GM10266 (cell line): Measurements from ENCODE around the gene SUN2.

Experiments
- DNase-seq: peaks from one replicate; pipeline ENCODE4 v3.0.0; 2012; ENCODE audit errors: extremely low spot score
- TF ChIP-seq, protein P1 (sequence below): IDR thresholded peaks from 2 replicates; pipeline ENCODE4 v1.5.1; 2012; ENCODE audit warnings: mild to moderate bottlenecking, low read depth; ENCODE audit not compliant: control insufficient read depth, insufficient read depth; ENCODE audit errors: missing control alignments

The SUN2 gene

DNA sequence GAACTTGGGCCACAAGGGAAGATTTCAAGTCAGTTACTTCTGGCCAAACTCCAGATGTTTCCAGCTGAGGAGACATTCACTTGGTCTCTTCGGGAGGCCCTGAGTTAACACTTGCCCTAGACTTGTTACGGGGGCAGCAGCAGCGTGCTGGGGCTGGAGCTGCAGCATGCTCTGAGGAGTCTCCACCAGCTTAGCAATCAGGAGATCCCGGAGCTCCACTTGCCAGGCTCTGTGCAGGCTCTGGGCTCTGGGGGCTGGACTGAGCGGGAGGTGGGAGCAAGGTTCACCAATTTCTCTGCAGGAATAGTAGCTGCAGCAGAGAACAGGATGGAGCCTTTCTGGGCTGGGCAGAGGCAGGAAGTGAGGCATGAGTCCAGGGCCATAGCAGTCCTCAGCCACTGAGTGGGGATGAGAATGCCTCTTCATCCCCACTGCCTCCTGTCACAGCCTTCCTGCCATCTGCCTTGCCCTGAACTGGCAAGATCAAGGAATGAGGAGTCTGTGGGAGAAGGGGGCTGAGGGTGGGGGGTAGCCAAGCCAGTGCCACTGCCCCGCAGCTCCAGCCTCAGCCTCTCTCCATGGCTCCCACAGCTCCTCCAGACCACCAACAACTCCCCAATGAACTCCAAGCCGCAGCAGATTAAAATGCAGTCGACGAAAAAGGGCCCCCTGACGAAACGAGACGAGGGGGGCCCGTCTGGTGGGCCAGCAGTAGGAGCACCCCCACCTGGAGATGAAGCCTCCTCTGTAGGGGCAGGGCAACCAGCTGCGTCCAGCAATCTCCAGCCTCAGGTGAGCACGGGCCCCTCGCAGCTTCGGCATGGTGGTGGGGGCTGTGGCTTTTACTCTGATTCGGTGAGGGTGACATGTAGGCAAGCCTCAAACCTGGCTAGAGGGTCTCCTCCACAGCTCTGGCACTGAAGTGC lies 26.7 kb downstream of the SUN2 start:
- no peak for DNase-seq
- TF ChIP-seq, protein P1, sequence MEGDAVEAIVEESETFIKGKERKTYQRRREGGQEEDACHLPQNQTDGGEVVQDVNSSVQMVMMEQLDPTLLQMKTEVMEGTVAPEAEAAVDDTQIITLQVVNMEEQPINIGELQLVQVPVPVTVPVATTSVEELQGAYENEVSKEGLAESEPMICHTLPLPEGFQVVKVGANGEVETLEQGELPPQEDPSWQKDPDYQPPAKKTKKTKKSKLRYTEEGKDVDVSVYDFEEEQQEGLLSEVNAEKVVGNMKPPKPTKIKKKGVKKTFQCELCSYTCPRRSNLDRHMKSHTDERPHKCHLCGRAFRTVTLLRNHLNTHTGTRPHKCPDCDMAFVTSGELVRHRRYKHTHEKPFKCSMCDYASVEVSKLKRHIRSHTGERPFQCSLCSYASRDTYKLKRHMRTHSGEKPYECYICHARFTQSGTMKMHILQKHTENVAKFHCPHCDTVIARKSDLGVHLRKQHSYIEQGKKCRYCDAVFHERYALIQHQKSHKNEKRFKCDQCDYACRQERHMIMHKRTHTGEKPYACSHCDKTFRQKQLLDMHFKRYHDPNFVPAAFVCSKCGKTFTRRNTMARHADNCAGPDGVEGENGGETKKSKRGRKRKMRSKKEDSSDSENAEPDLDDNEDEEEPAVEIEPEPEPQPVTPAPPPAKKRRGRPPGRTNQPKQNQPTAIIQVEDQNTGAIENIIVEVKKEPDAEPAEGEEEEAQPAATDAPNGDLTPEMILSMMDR = no peak

DNA sequence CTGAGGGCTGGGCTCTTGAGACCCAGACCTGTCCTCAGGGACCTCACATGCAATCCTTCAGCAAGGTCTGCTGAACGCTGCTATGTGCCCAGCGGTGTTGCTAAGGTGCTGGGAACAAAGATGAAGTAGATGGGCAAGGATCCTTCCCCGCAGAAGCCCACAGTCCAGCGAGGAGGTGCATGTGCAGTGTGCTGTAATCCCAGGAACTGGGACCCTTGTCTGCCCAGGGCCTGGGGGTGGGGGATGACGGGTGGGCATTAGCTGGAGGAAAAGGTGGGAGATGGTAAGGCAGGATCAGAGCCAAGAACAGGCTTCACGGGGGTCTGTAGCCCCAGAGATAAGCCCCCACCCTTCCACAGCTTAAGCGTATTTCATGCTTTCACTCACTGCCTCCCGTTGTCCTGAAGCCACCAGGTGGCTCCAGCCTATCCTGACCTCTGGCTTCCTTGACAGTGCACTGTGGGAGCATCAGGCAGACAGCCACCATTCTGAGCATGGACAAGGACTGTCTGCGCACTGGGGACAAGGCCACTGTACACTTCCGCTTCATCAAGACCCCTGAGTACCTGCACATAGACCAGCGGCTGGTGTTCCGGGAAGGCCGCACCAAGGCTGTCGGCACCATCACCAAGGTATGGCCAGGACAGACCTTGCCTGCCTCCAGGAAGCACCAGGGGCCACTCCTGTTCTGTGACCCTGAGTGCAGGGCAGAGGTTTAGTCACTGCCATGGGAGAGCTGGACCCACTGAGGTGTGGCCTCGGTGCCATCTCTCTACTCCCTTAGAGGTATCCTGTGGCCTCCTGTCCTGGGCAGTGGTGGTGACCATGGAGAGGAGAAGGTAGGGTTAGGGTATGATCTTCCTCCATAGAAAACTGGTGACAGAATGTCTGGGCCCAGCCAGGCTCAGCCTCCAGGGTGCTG lies 28.0 kb downstream of the SUN2 start:
- no peak for DNase-seq
- TF ChIP-seq, protein P1 = no peak

DNA sequence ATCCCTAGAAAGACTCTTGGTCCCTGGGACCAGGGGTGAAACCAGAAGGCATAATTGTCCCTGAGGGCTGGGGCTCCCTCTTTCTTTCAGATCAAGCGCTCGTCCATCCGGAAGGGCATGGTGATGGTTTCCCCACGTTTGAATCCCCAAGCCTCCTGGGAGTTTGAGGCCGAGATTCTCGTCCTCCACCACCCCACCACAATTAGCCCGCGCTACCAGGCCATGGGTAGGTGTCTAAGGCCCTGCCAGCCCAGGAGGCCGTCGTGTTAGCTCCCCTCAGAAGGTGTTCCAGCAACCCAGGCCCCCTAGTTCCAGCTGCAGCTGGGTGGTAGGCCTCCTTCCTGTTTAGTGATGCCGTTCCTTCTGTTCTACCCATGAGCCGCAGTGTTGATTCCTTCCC lies 28.7 kb downstream of the SUN2 start:
- TF ChIP-seq, protein P1 = no peak
- DNase-seq = no peak

DNA sequence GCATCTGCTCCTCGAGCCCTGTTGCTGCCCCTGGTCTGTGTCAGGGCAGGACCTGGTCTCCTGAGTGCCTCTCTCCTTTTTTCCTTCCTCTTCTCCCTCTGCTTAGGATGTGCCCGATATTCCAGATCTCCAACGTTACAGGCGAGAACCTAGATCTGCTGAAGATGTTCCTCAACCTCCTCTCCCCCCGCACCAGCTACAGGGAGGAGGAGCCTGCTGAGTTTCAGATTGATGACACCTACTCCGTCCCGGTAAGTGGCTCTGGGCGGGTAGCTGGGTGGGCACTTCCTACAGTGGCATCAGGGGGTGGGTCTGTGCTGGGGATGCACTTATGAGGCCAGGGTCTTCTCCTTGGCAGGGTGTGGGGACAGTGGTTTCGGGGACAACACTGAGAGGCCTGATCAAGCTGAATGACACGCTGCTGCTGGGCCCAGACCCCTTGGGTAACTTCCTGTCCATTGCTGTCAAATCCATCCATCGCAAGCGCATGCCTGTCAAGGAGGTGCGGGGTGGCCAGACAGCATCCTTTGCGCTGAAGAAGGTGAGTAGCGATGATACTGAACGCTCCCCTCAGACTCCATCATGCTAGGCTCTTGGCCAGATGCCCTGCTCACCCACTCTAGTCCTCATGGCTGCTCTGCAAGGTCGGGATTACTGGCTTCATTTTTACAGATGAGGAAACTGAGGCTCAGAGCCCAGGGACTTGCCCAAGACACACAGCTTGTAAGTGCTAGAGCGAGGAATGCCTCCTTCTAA lies 29.7 kb downstream of the SUN2 start:
- DNase-seq = no peak
- TF ChIP-seq, protein P1 = no peak

DNA sequence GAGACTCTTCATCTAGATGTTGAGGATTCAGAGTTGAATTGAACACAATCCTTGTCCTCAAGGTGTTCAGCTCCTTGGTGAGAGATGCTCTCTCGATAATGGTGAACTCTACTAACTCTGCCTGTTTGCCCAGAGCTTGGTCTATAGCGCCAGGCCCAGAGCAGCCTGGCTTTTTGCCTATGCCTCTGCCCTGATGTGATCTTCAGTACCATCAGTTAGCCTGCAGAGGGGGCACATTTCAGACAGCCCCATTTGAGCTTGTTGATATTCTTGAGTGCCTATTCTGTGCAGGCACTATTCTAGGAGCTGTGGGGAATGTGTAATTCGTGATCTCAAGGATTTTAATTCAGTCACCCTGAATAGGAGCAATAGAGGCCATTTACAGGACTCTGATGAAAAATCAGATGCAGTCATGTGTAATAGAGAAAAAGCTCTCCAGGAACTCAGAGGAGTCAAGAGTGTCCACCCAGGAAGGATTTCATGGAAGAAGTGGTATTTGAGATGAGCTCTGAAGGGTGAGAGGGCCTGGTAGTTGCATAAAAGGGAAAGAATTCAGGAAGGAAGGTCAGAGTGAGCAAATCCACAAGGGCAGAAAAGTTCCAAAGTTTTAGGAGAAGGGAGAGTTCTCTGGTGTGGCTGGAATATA lies 30.7 kb downstream of the SUN2 start:
- TF ChIP-seq, protein P1 = peak; percentile 33
- no peak for DNase-seq

DNA sequence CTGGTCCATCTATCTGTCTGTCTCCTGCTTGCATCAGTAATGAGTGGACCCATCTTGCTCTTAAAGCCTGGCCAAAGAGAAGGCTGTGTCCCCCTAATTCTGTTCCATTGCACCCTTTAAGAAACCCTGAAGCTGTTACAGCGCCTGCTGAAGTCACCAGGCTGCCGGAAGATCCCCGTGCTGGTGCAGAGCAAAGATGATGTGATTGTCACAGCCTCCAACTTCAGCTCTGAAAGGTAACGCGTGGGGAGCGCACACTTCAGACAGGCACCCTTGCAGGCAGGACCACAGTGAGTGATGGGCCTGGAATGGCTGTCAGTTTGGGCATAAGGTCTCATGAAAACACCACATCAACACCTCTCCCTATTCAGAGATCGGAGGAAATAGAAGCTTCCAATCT lies 31.6 kb downstream of the SUN2 start:
- DNase-seq = no peak
- TF ChIP-seq, protein P1 = no peak
